ENCODE measurements around the gene KLHL40.

KLHL40 gene

DNA sequence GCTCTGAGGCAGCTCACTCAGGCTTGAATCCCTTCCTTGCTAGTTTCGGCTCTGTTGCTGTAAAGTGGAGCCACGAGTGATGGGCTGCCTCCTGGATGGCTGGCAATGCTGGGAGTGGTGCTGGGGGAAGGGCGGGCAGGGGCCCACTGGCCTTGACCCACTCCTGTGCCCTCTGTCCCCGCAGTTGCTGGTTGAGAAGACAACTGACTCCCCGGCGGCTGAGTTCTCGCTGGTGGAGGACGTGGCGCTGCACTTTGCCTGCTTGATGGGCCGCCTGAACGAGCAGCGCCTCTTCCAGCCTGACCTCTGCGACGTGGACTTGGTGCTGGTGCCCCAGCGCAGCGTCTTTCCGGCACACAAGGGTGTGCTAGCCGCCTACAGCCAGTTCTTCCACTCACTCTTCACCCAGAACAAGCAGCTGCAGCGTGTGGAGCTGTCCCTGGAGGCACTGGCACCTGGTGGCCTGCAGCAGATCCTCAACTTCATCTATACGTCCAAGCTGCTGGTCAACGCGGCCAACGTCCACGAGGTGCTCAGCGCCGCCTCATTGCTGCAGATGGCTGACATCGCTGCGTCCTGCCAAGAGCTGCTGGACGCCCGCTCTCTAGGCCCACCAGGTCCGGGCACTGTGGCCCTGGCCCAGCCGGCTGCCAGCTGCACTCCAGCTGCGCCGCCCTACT is 27.1 kb upstream of the KLHL40 start:
- no peak for DNase-seq

DNA sequence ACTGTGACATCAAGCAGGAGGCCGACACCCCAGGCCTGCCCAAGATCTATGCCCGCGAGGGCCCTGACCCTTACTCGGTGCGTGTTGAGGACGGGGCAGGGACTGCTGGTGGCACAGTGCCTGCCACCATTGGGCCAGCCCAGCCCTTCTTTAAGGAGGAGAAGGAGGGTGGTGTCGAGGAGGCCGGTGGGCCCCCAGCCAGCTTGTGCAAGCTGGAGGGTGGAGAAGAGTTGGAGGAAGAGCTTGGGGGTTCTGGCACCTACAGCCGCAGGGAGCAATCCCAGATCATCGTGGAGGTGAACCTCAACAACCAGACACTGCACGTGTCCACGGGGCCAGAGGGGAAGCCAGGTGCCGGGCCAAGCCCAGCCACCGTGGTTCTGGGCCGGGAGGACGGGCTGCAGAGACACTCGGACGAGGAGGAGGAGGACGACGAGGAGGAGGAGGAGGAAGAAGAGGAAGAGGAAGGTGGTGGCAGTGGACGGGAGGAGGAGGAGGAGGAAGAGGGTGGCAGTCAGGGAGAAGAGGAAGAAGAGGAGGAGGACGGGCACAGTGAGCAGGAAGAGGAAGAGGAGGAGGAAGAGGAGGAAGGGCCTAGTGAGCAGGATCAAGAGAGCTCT is 26.5 kb upstream of the KLHL40 start:
- no peak for DNase-seq

- DNase-seq = peak; percentile 18
These were observed 25.7 kb upstream of the KLHL40 start for GRCh38 chr3:42659451-42660130.

DNA sequence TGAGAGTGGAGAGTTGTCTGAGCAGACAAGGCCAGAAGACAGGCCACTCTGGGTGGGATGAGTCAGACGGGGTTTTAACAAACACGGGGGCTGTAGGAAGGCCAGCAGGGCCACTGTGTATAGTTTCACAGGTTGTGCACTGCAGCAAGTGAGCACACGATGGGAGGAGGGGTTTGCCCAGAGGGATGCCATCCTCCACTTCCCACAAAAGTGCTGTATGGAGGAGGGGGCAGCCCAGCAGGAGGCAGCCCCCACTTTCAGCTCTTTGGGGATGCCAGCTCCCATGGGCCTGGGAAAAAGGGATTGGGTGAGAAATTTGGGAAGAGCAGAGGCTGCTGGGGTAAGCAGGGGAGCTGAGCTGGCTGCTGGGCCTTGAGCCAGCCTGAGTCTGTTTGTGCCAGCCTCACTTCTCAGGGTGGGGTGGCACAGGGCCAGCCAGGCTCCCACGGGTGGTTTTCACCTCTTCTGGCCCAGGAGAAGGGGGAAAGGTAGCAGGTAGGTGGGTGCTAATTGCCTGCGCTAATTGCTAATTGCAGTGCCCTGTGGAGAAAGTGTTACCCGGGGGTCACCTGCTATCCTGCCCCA is 25.1 kb upstream of the KLHL40 start:
- DNase-seq = no peak

DNA sequence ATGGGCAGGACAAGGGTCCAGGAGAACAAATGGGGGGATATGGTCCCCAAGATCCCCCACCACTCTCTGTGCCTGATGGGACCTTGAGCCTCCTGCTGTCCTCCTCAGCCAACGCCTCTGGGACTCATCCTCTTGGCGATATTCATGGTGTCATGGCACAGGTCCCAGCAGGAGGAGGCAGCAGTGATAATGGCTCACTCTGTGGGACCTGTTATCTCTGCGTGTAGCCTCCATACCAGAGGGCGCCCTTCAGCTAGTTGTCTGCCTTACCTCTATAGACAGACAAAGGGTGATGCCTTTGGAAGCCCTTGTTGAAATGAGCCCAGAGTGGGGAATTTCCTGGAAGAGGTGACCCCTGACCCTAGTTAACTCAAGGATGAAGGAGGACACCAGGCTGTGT is 24.4 kb upstream of the KLHL40 start:
- DNase-seq = no peak

DNA sequence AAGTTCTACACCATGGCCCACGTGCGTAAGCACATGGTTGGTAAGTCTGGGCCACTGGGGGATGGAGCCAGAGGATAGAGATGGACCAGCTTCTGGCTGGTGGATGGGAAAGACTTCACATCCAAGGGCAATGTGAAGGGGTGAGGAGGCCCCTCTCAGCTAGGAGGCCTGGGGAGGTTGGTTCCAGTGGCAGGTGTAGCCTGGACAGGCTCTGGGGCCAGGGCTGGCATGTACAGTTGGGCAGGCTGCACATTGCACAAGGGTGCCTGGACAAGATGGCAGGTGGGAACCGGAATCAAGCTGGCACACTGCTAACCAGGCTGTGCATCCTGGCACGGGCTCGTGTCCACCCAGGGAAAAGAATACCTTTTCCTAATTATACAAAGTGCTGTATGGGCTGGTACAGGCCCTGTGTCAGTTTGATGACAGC is 23.7 kb upstream of the KLHL40 start:
- DNase-seq = no peak

DNA sequence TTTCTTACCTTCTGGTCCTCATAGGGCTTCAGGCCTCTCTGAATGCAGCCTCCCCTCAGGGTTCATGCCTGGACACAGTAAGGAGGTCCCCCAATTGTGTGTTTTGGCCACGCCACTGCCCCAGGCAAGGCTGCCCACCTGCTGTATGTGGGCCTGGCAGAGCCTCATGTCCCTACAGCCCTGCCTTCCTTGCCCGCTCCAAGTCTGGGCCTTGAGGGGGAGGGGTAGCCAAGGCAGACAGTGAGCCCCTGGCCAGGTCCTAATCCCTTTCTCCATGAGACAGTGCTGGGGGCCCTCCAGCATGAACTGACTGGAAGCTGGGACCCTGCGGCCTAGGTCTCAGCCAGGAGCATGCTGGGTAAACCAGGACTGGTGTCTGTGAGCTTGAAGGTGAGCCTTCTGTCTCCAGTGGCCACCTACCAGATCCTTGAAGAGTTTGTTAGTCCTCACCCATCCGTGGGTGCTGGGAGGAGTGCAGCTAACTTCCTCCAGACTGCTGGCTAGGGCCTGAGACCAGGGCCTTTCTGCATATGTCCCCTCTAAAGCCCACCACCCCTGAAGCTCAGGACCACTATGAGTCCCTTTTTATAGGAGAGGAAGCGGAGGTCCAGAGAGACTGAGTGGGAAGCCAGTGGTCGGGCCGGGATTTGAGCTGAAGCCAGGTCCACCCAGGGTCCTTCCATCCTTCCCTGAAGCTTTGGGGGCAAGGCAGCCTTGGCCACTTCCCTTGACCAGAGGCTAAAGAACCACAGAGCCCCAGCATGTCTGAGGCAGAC is 23.1 kb upstream of the KLHL40 start:
- DNase-seq = no peak

DNA sequence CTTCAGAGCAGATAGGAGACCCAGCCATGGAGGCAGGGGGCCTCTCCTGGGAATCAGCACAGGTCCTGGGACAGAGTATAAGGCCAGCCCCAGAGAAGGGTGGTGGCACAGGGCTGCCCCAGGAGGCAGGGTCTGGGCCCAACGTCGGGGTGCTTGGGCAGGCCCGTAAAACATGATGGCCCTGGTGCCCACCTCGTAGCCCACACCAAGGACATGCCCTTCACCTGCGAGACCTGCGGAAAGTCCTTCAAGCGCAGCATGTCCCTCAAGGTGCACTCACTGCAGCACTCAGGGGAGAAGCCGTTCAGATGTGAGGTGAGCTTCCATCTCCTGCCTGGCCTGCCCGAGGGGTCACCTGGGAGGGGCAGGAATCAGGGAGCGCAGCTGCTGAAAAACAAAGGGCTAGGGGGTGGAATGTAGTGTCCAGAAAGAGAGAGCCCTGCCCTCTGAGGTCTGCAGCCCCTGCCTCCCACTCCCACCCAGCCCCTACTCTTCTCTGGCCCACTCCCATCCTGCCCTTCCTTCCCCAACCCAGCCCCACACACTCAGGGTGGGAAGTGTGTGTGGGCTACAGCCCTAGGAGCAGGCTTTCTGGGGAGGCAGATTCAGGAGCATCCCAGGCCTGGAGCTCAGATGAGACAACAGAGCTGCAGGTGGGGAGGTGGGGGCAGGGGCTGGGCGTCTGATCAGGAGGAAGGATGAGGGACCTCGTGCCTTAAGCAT is 22.4 kb upstream of the KLHL40 start:
- no peak for DNase-seq

DNA sequence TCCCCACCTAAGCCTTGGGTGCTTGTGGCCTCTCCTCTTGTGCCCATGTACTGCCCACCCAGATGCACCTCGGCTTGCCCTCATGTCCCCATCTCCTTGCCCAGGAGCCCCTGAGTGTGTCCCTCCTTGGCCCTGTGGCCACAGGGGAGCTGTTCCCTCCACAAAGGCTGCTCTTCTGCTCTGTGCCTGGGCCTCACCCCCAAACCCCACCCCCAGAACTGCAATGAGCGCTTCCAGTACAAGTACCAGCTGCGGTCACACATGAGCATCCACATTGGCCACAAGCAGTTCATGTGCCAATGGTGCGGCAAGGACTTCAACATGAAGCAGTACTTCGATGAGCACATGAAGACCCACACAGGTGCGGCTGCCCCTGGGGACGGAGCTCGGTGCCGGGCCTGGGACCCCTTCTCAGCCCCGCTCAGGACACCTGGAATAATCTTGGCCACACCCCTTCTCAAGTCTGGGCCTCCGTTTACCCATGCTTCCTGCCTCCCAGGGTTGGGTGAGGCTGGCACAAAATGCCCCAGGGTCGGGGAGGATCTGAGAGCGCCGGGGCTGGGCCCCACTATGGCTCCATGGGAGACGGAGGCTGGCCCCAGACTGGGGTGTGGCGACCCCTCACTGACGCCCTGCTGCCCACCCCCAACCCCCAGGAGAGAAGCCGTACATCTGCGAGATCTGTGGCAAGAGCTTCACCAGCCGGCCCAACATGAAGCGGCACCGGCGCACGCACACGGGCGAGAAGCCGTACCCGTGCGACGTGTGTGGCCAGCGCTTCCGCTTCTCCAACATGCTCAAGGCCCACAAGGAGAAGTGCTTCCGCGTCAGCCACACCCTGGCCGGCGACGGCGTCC is 21.5 kb upstream of the KLHL40 start:
- no peak for DNase-seq

DNA sequence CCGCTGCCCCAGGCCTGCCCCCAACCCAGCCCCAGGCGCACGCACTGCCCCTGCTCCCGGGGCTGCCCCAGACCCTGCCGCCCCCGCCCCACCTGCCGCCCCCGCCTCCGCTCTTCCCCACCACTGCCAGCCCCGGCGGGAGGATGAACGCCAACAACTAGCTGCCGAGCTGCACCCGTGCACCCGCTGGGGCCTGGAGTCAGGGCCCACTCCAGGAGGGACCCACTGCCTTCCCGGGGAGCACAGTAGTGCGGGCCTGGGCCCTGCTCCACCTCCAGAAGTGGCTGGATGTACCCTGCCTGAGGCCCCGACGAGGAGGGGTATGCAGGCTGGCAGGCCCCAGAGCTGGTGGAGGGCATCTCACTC is 20.9 kb upstream of the KLHL40 start:
- no peak for DNase-seq

DNA sequence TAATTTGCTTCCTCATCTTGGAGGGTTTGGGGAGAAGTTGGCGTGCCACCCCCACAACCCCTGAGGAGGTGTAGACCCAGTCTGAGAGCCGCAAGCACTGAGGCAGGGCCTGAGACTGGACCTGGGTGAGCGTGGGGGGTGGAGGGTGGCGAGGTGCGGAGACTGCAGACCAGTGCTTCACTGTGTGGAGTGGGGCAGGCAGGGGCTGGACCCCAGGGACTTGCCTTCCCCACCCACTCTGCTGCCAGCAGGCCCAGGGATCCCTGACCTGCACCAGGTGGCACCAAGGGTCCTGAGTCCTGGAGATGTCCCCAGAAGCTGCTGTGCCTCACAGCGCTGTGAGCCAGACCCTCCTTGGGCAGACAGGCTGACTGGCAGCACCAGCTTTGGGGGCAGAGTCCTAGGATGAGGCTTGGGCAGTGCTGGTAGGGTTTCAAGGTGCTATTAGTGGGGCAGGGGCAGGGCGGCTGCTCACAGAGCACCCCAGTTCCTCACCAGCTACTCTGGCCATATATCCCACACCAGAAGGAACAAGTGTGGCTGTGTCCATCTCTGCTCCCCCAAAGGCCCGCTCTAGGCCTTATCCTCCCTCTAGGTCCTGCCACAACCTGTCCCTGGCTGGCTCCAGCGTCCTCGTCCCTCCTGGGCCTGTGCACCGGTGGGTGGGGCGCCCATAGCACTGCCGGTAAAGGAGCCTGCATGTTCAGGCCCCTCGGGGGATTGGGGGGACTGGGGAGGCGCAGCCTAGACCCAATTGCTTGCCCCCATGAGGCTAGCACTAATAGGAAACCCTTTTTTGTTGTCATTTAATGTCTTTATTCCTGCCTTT is 20.1 kb upstream of the KLHL40 start:
- no peak for DNase-seq

GRCh38 chr3:42666022-42666421 is 19.3 kb upstream of the KLHL40 start:
- no peak for DNase-seq

DNA sequence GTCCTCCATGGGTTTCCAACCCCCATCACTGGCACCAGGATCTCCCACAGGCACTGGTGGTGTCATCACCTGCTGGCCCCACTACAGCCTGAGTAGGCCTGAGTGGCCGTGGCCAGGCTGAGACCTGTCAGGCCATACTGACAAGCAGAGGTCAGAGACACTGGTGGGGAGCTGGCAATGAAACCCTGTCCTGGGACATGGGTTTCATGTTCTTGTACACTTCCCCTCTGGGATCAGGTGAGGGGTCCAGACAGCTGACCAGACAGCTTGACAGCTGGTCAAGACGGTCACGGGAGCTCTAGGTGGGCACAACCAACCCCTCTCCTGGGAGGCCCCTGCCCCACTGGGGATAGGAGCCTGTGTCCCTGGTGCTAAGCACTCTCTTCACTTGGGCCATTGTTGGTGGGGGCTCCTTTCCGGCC is 18.7 kb upstream of the KLHL40 start:
- DNase-seq = no peak

DNA sequence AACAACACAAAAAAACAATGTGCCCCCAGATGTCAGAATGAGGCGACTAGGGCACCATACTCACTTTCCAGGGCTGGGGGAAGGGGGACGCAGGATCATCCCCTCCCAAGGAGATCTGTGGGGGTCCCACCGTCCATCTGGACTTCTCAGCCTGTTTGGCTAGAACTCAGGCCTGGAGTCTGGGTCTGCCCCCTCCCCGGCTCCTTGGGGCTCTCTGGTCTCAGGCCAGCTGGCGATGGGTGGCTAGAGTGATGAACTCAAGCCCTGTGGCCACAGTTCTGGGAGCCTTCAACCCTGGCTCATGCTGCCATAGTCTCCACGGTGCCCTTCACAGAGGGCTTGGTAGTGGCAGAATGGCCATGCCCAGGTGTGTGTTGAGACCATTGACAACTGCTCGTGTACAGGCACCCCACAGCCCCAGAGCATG is 18.2 kb upstream of the KLHL40 start:
- DNase-seq = no peak

DNA sequence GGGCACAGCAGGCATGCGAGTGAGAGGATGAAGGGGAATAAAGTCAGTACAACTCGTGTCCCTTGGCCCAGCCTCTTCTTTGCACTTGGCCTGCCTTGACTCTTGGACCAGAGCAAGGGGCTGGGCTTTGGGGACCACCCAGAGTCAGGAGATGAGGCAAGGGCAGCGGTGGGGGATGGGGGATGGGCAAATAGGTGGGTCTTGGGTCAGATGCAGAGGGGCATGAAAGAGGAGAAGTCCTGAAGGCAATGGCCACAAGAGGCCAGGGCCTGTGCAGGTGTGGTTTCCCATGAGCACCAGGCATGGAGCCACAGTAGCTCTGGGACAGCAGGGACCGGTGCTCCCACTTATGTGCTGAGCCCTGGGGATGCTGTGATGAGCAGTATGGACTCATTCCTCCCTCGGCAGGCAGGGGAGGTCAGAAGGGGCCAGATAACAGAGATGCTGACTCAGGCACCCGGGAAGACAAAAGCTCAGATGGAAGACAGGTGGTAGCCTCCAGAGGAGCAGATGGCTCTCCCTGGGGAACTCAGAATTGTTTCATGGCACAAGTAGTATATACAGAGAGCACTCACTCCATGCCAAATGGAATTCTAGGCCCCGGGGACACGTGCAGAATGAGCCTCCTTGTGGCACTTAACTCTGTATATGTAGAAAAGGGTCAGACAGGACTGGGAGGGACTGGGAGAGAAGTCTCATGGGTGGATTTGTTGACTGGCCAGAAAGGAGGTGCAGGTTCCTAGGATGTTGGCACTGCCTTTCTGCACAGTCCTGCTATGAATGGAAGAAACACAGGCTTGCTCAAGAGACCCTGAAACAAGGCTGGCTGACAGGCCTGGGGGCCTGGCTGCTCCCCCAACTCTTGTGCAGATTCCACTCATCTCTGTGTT is 17.6 kb upstream of the KLHL40 start:
- no peak for DNase-seq

DNA sequence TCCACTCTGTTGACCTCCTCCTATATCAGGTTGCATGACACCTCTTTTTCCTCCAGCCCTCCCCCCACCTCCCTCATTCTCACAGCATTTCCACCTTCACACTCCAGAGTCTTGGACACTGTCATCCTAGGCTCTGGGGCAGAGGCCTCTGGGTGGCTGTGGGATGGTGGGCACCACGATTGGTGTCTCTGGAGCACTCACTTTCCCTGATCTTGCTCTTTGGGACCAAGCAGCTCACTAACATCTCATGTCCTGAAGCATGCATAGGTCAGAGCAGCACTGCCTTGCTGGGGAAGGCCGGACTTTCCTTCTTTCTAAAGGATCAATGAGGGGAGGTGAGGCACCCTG is 16.9 kb upstream of the KLHL40 start:
- no peak for DNase-seq

DNA sequence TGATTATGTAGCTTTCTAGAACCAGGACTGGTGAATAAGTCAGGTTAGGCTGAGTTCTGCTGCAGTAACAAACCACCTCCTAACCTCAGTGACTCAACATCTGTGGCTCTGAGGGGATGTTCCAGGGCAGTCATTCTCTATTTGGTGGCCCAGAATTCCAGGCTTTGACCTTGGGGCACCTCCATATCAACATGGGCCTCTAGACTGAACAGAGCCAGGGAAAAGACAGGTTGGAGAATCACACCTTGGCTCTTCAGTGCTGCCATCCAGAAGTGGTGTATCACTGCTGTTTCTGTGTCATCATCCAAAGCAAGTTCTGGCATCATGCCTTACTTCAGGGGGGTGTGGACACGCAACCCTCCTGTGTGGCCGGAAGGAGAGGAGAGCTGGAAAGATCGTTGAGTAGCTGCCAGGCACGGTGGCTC is 16.5 kb upstream of the KLHL40 start:
- DNase-seq = no peak

- DNase-seq = no peak
These were observed 15.2 kb upstream of the KLHL40 start for GRCh38 chr3:42670051-42670576.

DNA sequence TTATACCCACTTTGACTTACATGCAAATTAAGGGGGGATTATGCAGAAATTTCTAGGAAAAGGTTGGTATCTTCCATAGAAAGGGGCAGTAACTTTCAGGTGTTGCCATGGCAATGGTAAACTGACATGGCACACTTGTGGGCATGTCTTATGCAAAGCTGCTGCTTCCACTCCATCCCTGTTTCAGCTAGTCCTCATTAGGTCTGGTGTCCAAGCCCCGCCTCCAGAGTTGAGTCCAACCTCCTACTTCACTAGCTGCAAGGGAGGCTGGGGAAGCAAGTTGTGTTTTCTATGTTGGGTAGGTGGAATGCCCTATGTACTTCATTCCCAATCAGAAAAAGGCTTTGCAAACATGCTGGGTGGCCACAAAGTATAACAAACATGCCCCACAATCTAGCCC is 14.7 kb upstream of the KLHL40 start:
- no peak for DNase-seq
